GM23248 (cell line): Measurements from ENCODE around the gene ZNF408. TPM values are rescaled to one million over a fixed set of nuclear protein-coding genes. Genes with fewer than 3 reads are reported as not detected.
A peak's percentile ranks its signal among the peaks of the same experiment; 100 is the strongest.

Experiments used
- DNase-seq: peaks from one replicate; pipeline ENCODE4 v3.0.0-alpha.2; 2015
- H2AFZ ChIP-seq: fragments of 200-600 bp; sonication (generic); 2 replicates; pipeline ENCODE4 v1.6.1; 2016; ENCODE audit warnings: antibody characterized with exemption
- H3F3A ChIP-seq: fragments of 200-600 bp; sonication (generic); 2 replicates; pipeline ENCODE4 v1.6.1; 2016; ENCODE audit warnings: mild to moderate bottlenecking, antibody characterized with exemption, mixed run types; ENCODE audit not compliant: insufficient read depth
- H3K27ac ChIP-seq: fragments of 200-600 bp; sonication (generic); 2 replicates; pipeline ENCODE4 v1.5.1; 2016; ENCODE audit warnings: mild to moderate bottlenecking
- H3K27me3 ChIP-seq: fragments of 200-600 bp; sonication (generic); replicated peaks from 2 replicates; pipeline ENCODE4 v1.6.1; 2016; ENCODE audit warnings: mild to moderate bottlenecking; ENCODE audit not compliant: insufficient read depth
- H3K36me3 ChIP-seq: fragments of 200-600 bp; sonication (generic); 2 replicates; pipeline ENCODE4 v1.6.1; 2016; ENCODE audit warnings: low read depth, mild to moderate bottlenecking
- H3K4me1 ChIP-seq: fragments of 200-600 bp; sonication (generic); 2 replicates; pipeline ENCODE4 v1.6.1; 2016; ENCODE audit warnings: mild to moderate bottlenecking; ENCODE audit not compliant: insufficient read depth
- H3K4me2 ChIP-seq: fragments of 200-600 bp; sonication (generic); one replicate; pipeline ENCODE4 v1.6.1; 2016; ENCODE audit warnings: mild to moderate bottlenecking; ENCODE audit not compliant: unreplicated experiment
- H3K4me3 ChIP-seq: fragments of 200-600 bp; sonication (generic); 2 replicates; pipeline ENCODE4 v1.5.1; 2016; ENCODE audit warnings: mild to moderate bottlenecking
- H3K79me2 ChIP-seq: fragments of 200-600 bp; sonication (generic); 2 replicates; pipeline ENCODE4 v1.6.1; 2016; ENCODE audit warnings: mild to moderate bottlenecking; ENCODE audit not compliant: insufficient read depth
- H3K9ac ChIP-seq: fragments of 200-600 bp; sonication (generic); 2 replicates; pipeline ENCODE4 v1.6.1; 2016; ENCODE audit warnings: mild to moderate bottlenecking
- H3K9me2 ChIP-seq: fragments of 200-600 bp; sonication (generic); 2 replicates; pipeline ENCODE4 v1.6.1; 2016; ENCODE audit warnings: mixed run types, mild to moderate bottlenecking, moderate library complexity; ENCODE audit not compliant: insufficient read depth
- H3K9me3 ChIP-seq: fragments of 200-600 bp; sonication (generic); one replicate; pipeline ENCODE4 v1.6.1; 2017; ENCODE audit warnings: low read depth
- H4K20me1 ChIP-seq: fragments of 200-600 bp; sonication (generic); 2 replicates; pipeline ENCODE4 v1.6.0; 2016; ENCODE audit not compliant: insufficient read depth
- EZH2 ChIP-seq: fragments of 200-600 bp; sonication (generic); IDR thresholded peaks from 2 replicates; pipeline ENCODE4 v1.6.1; 2018; ENCODE audit warnings: antibody characterized with exemption, mild to moderate bottlenecking; ENCODE audit not compliant: insufficient read depth, poor library complexity, severe bottlenecking
- EZH2phosphoT487 ChIP-seq: fragments of 200-600 bp; sonication (generic); IDR thresholded peaks from 2 replicates; pipeline ENCODE4 v1.6.1; 2018; ENCODE audit warnings: antibody characterized with exemption, moderate library complexity, mild to moderate bottlenecking, low read depth; ENCODE audit not compliant: insufficient read depth
- WGBS, 2 experiments: methylation state at CpG; one replicate each; pipeline ENCODE4 v1.1.6; 2015 to 2017; ENCODE audit warnings: low lambda C conversion rate in 2 of 2, low coverage in 1 of 2; ENCODE audit errors: missing lambda C conversion rate in 2 of 2; 5-methylcytosine and 5-hydroxymethylcytosine counted together
- in situ Hi-C: fragments of 300-500 bp; cut with MboI; formaldehyde crosslinking; loops from 2 replicates; pipeline ENCODE4 v1.15.0; 2020
- polyA plus RNA-seq: library from polyadenylated mRNA; unstranded; fragments of >200 nt; fragmentation: Nextera tagmentation; extraction: Ambion mirVana; gene quantifications from 2 replicates; pipeline ENCODE4 v1.2.1, GENCODE V29; 2016
- total RNA-seq: library from RNA; depleted of rRNA; stranded (reverse); fragments of >200 nt; shearing (Covaris generic); gene quantifications from 2 replicates; pipeline ENCODE4 v1.2.3, GENCODE V29; 2014

ZNF408 gene
- total and polyA plus RNA-seq, 2 experiments from 2014 or later: 9.6 to 9.9 TPM

GRCh38 chr11:46693597-46694012 lies 7.2 kb upstream of the ZNF408 start:
- no peaks in the 10 kb centered on the region for H3K27me3 ChIP-seq
- no peak overlapping the region for H3K4me3 ChIP-seq
- WGBS, 2 experiments: 64 to 69% methylated on average over 2 of the region's 2 CpGs
- no peak overlapping the region for H3K4me2 ChIP-seq
- TF ChIP-seq EZH2 (no peak), EZH2phosphoT487 (no peak)
- no peaks in the 10 kb centered on the region for H3K9me2 ChIP-seq
- H3K79me2 ChIP-seq: peaks cover 65% of the 10 kb centered on the region
- DNase-seq: peak; percentile 56
- peaks cover 15% of the 10 kb centered on the region for H3K4me1 ChIP-seq
- in situ Hi-C loops: no loop called here
- H3K27ac ChIP-seq: peak overlapping the region; percentile 39
- no peaks in the 10 kb centered on the region for H4K20me1 ChIP-seq
- H3K9me3 ChIP-seq: no peaks in the 10 kb centered on the region
- peaks cover 5% of the 10 kb centered on the region; the same call in 1 of the 2 replicates for H3F3A ChIP-seq
- H3K36me3 ChIP-seq: peaks cover 11% of the 10 kb centered on the region; the same call in 1 of the 2 replicates
- H3K9ac ChIP-seq: peak overlapping the region; percentile 33; the same call in 1 of the 2 replicates
- no peak overlapping the region for H2AFZ ChIP-seq

GRCh38 chr11:46694072-46694471 lies 6.8 kb upstream of the ZNF408 start:
- TF ChIP-seq EZH2 (no peak), EZH2phosphoT487 (no peak)
- WGBS, 2 experiments: 85 to 87% methylated on average over 5 to 6 of the region's 6 CpGs
- peaks cover 6% of the 10 kb centered on the region; the same call in 1 of the 2 replicates for H3F3A ChIP-seq
- no peak overlapping the region for H3K4me3 ChIP-seq
- no peaks in the 10 kb centered on the region for H3K27me3 ChIP-seq
- DNase-seq: no peak
- in situ Hi-C loops: no loop called here
- H4K20me1 ChIP-seq: no peaks in the 10 kb centered on the region
- peaks cover 20% of the 10 kb centered on the region for H3K4me1 ChIP-seq
- no peaks in the 10 kb centered on the region for H3K9me3 ChIP-seq
- no peaks in the 10 kb centered on the region for H3K9me2 ChIP-seq
- H3K36me3 ChIP-seq: peaks cover 11% of the 10 kb centered on the region; the same call in 1 of the 2 replicates
- H3K9ac ChIP-seq: peak overlapping the region; percentile 33; the same call in 1 of the 2 replicates
- H3K4me2 ChIP-seq: no peak overlapping the region
- H2AFZ ChIP-seq: no peak overlapping the region
- peaks cover 68% of the 10 kb centered on the region for H3K79me2 ChIP-seq
- peak overlapping the region; percentile 39 for H3K27ac ChIP-seq

DNA sequence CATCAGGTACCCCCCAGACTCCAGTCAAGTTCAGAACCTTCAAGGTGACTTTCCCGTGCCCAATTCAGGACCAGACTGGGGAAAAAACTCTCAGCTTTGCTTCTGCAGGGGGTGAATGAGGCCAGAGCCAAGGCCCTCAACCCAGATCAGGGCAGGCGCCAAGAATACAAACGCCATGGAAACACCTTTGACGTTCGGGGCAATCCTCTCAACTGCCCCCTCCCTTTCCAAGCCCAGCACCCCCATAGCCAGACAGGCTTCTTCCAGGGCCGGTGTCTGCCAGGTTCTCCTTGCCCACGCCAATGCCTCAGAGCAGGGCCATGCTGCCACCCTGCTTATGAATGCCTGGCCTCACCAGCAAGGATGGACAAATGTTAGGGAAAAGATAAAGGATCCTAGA lies 6.2 kb upstream of the ZNF408 start:
- no peaks in the 10 kb centered on the region for H3K9me3 ChIP-seq
- no peak overlapping the region for H2AFZ ChIP-seq
- no peak overlapping the region for H3K9ac ChIP-seq
- H3K27ac ChIP-seq: no peak overlapping the region
- H3K4me1 ChIP-seq: peaks cover 25% of the 10 kb centered on the region
- TF ChIP-seq EZH2 (no peak), EZH2phosphoT487 (no peak)
- H3K4me2 ChIP-seq: no peak overlapping the region
- no peak overlapping the region for H3K4me3 ChIP-seq
- WGBS, 2 experiments: 80 to 87% methylated on average over 7 of the region's 7 CpGs
- no peaks in the 10 kb centered on the region for H4K20me1 ChIP-seq
- H3K36me3 ChIP-seq: peaks cover 11% of the 10 kb centered on the region; the same call in 1 of the 2 replicates
- peaks cover 73% of the 10 kb centered on the region for H3K79me2 ChIP-seq
- peaks cover 7% of the 10 kb centered on the region; the same call in 1 of the 2 replicates for H3F3A ChIP-seq
- no peak for DNase-seq
- H3K27me3 ChIP-seq: no peaks in the 10 kb centered on the region
- H3K9me2 ChIP-seq: no peaks in the 10 kb centered on the region
- in situ Hi-C loops: no loop called here

DNA sequence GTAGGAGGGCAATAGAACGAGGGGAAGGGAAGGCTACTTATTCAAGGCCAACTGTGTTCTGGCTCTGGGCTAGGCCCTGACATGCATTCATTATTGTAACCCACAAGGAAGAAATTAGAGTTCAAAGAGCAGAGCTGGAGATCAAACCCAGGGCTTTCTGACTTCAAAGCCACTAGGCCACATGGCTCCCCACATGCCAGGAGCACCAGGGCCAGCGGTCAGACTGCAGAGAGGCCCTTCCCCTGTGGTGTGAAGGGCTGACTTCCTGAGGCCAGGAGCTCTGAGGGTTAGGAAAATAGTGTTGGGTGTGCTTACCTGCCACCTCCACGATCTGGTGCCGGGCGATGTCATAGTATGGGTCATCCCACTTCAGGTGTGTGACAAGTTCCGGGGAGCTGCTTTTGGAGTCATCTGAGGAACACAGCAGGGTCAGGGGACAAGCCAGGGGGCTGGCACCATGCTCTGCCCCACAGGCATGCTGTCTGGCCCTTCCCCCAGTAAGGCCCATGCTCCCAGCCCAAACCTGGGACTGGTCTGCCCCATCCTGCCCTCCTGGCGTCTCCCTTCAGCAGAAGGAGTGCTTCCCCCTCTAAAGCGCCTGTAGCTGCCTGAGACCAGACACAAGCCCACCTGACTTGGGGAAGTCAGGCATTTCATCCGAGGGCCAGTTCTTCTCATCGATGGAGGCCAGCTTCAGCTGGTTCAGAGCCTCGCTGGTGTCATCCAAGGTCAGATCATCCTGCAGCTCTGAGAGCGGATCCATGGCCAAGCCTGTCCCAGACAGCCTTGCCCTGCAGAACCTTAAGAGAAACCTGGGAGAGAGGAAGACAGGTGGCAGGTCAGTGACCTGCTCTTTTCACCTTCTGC lies 5.3 kb upstream of the ZNF408 start:
- Histone ChIP-seq H3K27ac (no peak overlapping the region), H3K79me2 (peaks cover 81% of the 10 kb centered on the region)
- WGBS, 2 experiments: 87% methylated on average over 12 of the region's 12 CpGs

More for the DNA sequence above, 5.3 kb upstream of the ZNF408 start:
- no peak overlapping the region for H2AFZ ChIP-seq
- H3K36me3 ChIP-seq: peaks cover 11% of the 10 kb centered on the region; the same call in 1 of the 2 replicates
- no peaks in the 10 kb centered on the region for H3K27me3 ChIP-seq
- DNase-seq: no peak
- H3K9ac ChIP-seq: 0 out of 2 replicates have a peak overlapping the region, but pooled peaks have one; percentile 5
- no peak overlapping the region for H3K4me3 ChIP-seq
- H4K20me1 ChIP-seq: no peaks in the 10 kb centered on the region
- H3K9me3 ChIP-seq: no peaks in the 10 kb centered on the region
- no peaks in the 10 kb centered on the region for H3K9me2 ChIP-seq
- peaks cover 7% of the 10 kb centered on the region; the same call in 1 of the 2 replicates for H3F3A ChIP-seq
- H3K4me2 ChIP-seq: no peak overlapping the region
- TF ChIP-seq EZH2phosphoT487 (no peak), EZH2 (no peak)
- peaks cover 27% of the 10 kb centered on the region for H3K4me1 ChIP-seq
- in situ Hi-C loops: no loop called here
